HepG2 (cell line): ENCODE data around the gene BGN. TPM values are rescaled to one million over a fixed set of nuclear protein-coding genes. Genes with fewer than 3 reads are reported as not detected.

Source experiments
- CAMTA2 ChIP-seq: sonication (generic); formaldehyde crosslinking; IDR thresholded peaks from 2 replicates; pipeline ENCODE4 v1.4.0; 2020; ENCODE audit warnings: mild to moderate bottlenecking, missing genetic modification reagents, borderline replicate concordance
- CREB1 ChIP-seq, 2 experiments: fragments of 450-650 bp in 1 of 2; IDR thresholded peaks; 2 replicates each; pipeline ENCODE4 v1.6.1; 2016 to 2017; ENCODE audit warnings: control low read depth in 1 of 2, mild to moderate bottlenecking in 1 of 2, missing compliant biosample characterization in 1 of 2, missing genetic modification characterization in 1 of 2
- CSRNP1 ChIP-seq: sonication (generic); formaldehyde crosslinking; IDR thresholded peaks from 2 replicates; pipeline ENCODE4 v1.8.1; 2023; ENCODE audit warnings: mild to moderate bottlenecking, missing genetic modification reagents
- FOXO4 ChIP-seq: sonication (generic); formaldehyde crosslinking; conservative IDR thresholded peaks from 2 replicates; pipeline ENCODE4 v1.8.1; 2023; ENCODE audit warnings: missing genetic modification reagents
- HMGXB4 ChIP-seq, 2 experiments: sonication (generic) in 1 of 2; formaldehyde crosslinking in 1 of 2; IDR thresholded peaks; 2 replicates each; pipeline versions ENCODE4 v1.4.0 to v1.6.1; 2018 to 2020; ENCODE audit warnings: missing genetic modification reagents in 2 of 2, borderline replicate concordance in 1 of 2, low read depth in 1 of 2, mild to moderate bottlenecking in 1 of 2, missing biosample characterization in 1 of 2
- KIAA2018 ChIP-seq: sonication (generic); formaldehyde crosslinking; IDR thresholded peaks from 2 replicates; pipeline ENCODE4 v1.5.0; 2020; ENCODE audit warnings: mild to moderate bottlenecking, missing genetic modification reagents, borderline replicate concordance
- MED8 ChIP-seq: sonication (generic); formaldehyde crosslinking; IDR thresholded peaks from 2 replicates; pipeline ENCODE4 v1.8.1; 2023; ENCODE audit warnings: mild to moderate bottlenecking, missing genetic modification reagents; ENCODE audit not compliant: insufficient replicate concordance
- SMAD1 ChIP-seq: sonication (generic); formaldehyde crosslinking; IDR thresholded peaks from 2 replicates; pipeline ENCODE4 v1.4.0; 2020; ENCODE audit warnings: missing genetic modification reagents, low read depth, mild to moderate bottlenecking, borderline replicate concordance
- SMC3 ChIP-seq: IDR thresholded peaks from 2 replicates; pipeline ENCODE4 v1.6.1; 2011; ENCODE audit warnings: low read length, improper control_type of control experiment
- ZNF550 ChIP-seq: sonication (generic); formaldehyde crosslinking; IDR thresholded peaks from 2 replicates; pipeline ENCODE4 v1.4.0; 2020; ENCODE audit warnings: mild to moderate bottlenecking, missing genetic modification reagents, borderline replicate concordance
- ZNF777 ChIP-seq: sonication (generic); formaldehyde crosslinking; IDR thresholded peaks from 2 replicates; pipeline ENCODE4 v1.4.0; 2020; ENCODE audit warnings: missing genetic modification reagents
- ZNF841 ChIP-seq: sonication (generic); formaldehyde crosslinking; IDR thresholded peaks from 2 replicates; pipeline ENCODE4 v1.8.1; 2023; ENCODE audit warnings: missing genetic modification reagents, borderline replicate concordance
- ZSCAN31 ChIP-seq: sonication (generic); formaldehyde crosslinking; IDR thresholded peaks from 2 replicates; pipeline ENCODE4 v1.5.0; 2020; ENCODE audit warnings: low read depth, mild to moderate bottlenecking, missing genetic modification reagents
- polyA plus RNA-seq, 8 experiments: library from polyadenylated mRNA; depleted of rRNA in 3 of 8; stranded (reverse) in 7 of 8; unstranded in 1 of 8; fragments of >200 nt; fragmentation: Illumina TruSeq in 4 of 8; extraction: Trizol in 4 of 8; gene quantifications; 2 replicates each; pipeline versions ENCODE4 v1.2.1 to v1.2.3, GENCODE V29; 2011 to 2016; ENCODE audit warnings: low read depth in 4 of 8, missing spikeins in 1 of 8, mixed read lengths in 1 of 8; ENCODE audit not compliant: insufficient read depth in 1 of 8
- total RNA-seq, 5 experiments: library from RNA; depleted of rRNA; stranded (reverse); fragments of >200 nt; fragmentation: Illumina TruSeq; extraction: Trizol; gene quantifications; 2 replicates each; pipeline ENCODE4 v1.2.3, GENCODE V29; 2016; ENCODE audit warnings: low read depth in 1 of 5

BGN gene
- total and polyA plus RNA-seq, 2 of the 13 experiments (the other 11 are each of a cell fraction or from before 2014, with no cell fraction given) = 0.18 to 0.63 TPM

GRCh38 chrX:153470411-153471363 is 24.1 kb upstream of the BGN start, which contains the start of gene HAUS7 (continued):
- no peak for TF ChIP-seq ZSCAN31 (CRISPR knock-in tag)
- TF ChIP-seq FOXO4 (CRISPR knock-in tag) = no peak
- no peak for TF ChIP-seq ZNF841 (CRISPR knock-in tag)
- 0 out of 2 replicates have a peak, but pooled peaks have one; percentile 16 for TF ChIP-seq SMC3
- no peak for TF ChIP-seq MED8 (CRISPR knock-in tag)
- TF ChIP-seq CREB1 (IDR thresholded peaks at IDR 0.05) = peak; percentile 83
- peak; percentile 48; the same call in 1 of the 2 replicates for TF ChIP-seq CREB1 (CRISPR knock-in tag; IDR thresholded peaks at IDR 0.05)
- TF ChIP-seq ZNF550 (CRISPR knock-in tag) = no peak
- no peak for TF ChIP-seq SMAD1 (CRISPR knock-in tag)
- no peak for TF ChIP-seq CAMTA2 (CRISPR knock-in tag)
- no peak for TF ChIP-seq CSRNP1 (CRISPR knock-in tag)
- peak; percentile 23 to 55; a peak in 1 of 4 replicates for TF ChIP-seq HMGXB4 (CRISPR knock-in tag; IDR thresholded peaks at IDR 0.05; ENCODE audit: borderline replicate concordance in 1 of 2, low read depth in 1 of 2)
- peak; percentile 43; the same call in 1 of the 2 replicates for TF ChIP-seq ZNF777 (CRISPR knock-in tag)
- TF ChIP-seq KIAA2018 (CRISPR knock-in tag) = no peak
